GOT3 (cell line): ENCODE measurements around the gene RHOU.

ENCODE experiments used
- DNase-seq: peaks from one replicate; lab custom pipeline; 2025; ENCODE audit warnings: mixed read lengths; lab: John Stamatoyannopoulos, UW

Gene RHOU

DNA sequence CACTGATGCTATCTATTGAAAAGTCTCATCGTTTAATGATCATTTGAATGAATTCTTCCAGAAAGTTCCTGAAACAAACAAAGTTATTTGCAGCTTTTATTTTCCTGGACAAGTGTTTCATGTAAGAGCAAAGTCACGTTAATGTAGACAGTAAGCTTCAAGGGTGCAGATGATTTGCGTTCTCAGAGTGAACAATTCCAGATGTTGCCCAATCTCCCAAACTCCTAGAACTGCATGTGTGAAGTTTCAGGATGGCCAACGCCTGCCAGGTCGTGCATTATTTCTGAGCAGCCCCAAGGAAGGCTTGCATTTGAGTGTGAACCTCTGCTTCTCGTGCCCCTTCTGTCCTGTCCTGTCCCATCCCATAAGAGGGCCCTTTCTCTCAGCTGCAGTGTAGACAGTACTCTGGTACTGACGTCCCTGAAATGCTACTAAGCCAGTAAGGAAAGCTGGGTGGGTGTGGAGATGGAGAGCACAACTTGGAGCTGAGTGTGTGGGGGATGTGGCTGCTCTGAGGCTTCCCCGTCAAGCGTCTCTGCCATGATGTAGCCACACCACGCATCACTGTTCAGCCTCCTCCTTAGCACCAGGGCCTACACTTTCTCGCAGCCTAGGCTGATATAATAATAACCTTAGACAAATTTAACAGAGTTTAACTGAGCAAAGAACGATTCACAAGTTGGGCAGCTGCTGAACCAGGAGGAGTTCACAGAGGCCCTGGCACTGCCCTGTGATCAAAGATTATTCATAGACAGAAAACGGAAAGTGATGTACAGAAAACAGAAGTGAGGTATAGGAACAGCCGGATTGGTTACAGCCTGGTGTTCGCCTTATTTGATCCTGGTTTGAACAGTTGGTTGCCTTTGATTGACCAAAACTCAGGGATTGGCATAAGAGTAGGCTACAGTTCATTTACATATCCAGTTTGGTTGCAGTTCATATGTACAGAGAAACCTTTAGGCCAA is 50.4 kb downstream of the RHOU start:
- no peak for DNase-seq

DNA sequence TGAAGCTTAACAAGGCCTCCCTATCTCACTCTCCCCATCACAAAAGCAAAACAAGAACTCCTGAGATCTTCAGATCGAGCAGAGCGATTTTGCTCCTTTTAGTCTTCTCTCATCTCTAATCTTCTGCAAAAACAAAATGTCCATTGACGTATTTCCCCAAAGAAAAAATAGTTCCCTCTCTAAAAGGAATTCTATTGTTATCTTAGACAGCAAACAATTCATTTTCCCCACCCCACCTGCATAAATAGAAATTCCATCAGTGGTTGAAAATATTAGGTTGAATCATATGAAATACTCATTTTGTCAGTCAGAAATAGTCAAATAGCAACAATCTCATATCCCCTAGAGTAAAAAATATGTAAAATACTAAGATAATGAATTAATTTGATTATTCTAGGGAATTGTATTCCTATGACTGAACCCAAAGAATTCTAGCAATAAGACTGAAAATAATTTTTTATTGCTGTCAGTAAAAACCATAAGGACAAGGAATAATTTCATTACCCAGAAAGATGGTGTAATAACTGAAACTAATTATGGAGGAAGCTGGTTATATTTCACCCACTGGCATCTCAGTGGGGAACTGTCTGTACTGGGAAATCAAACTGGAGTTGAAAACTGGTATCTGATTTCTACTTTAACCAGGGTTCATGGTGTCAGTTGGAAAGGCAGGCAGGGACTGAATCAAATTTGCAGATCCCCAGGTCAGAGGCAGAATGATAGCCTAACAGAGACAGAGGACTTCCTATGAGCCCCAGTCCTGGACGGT is 51.3 kb downstream of the RHOU start:
- no peak for DNase-seq

DNA sequence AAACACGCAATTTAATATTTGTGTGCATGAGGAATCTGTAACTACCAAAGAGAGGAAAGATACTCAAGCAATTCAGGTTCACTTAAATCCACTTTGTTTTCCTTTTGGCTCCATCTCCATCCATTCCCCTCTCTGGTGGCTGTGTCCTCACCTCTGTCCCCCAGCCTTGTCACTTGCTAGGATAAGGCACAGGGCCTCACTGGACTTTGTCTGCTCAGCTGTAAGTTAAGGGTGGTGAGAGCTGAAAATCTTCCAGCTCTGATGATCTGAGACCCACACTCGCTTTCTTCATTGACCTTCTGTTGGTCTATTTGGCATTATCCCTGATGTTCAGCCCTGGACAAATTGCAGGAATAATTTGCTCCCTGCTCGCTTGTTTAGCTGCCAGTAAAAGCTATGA is 56.5 kb downstream of the RHOU start:
- DNase-seq = no peak

DNA sequence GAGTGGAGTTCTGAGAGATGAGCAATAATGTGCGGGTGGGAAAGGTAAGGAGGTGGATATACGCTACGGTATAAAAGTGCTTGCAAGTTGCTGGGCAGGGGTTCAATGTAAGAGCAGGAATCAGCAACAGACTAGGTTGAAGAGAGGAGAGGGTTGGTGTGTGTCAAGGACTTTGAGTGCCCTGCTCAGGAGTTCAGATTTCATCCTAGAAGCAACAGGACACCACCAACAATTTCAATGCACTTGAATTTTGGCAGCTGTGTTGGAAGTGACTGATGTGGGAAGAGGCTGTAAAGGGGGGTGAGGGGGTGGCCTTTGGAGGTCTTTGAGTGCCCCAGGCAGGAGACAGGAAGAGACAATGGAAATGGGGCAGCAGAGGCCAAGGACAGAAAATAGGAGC is 57.3 kb downstream of the RHOU start:
- DNase-seq = no peak

DNA sequence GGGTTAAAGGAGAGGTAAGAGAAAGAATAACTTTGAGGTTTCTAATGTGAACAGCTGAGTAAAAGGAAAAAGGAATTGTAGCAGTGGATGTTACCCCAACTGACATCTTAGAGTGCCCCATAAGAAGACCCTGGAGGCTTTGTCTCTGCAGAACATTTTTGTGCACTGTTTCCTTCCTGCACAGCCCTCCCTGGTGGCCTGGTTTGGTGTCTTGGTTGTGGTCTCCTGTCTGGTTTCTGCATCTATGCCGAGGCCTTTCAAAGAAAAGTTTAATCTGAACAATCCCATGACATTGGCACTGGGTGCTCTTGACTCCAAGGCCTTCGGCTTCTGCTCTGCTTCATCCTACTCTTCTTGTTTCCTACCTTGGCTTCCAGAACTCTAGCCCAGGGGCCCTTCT is 57.8 kb downstream of the RHOU start:
- DNase-seq = no peak

DNA sequence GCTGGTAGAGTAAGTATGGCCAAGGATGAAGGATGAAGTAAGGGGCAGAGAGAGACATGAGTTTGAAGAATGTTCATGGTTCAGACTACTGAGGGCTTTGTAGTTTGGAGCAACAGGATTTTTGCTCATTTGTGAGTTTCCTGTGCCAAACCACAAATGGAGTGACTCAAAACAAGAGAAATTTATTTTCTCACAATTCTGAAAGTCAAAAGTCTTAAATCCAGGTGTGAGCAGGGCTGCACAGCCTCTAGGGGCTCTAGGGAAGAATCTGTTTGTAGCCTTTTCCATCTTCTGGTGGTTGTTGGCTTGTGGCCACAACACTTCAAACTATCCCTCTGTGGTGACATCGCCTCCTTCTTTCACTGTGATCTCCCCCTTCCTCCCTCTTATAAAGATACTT is 58.9 kb downstream of the RHOU start:
- no peak for DNase-seq

DNA sequence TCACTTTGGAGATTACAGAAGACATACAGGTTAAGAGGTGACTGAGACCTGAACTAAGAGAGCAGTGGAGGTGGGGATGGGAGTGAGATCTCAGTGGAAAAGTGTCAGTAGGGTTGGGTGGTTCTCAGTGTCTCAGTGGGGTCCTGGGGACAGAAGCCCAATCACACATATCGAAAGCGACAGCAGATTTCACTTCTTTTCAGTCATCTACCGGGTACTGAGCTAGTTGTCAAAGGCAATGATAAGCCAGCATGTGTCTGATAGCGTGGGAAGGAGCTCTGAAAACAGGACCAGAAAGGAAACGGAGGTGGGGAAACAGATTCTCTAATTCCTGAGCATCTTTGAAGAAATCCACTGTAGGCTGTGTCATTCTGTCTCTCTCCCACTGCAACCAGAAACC is 59.5 kb downstream of the RHOU start:
- DNase-seq = no peak

DNA sequence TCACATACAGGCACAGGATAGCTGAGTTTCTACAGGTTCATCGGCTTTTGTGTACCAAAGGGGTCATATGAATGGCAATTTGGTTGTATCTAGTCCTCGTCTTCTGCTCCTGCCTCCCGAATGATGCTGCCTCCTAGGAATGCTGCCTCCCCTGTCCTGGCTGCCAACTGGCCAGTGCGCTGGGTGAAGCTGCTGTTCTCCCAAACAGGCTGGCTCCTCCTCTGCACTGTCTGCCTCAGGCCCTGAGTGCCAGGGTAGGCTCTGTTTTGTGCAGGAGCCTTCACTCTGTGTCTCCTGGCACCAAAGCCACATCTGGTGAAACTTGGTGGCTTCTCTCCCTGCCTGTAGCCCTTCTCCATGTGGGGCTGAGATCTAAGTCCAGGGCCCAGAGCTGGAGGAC is 60.3 kb downstream of the RHOU start:
- DNase-seq = no peak
